ENCODE measurements around the gene IGLL5.

IGLL5 gene

GRCh38 chr22:22928666-22929380, 41.2 kb downstream of the IGLL5 start:
- Histone ChIP-seq H3K27me3 (ENCODE audit: low read depth, low read length) (no peaks in the 10 kb centered on the region), H3K4me3 (ENCODE audit: low read depth in 1 of 2, low read length in 2 of 2) (no peak overlapping the region), H3K9me3 (ENCODE audit: control insufficient read depth in 1 of 2, low read length in 2 of 2) (no peaks in the 10 kb centered on the region), H3K4me1 (ENCODE audit: control insufficient read depth in 1 of 2, insufficient read depth in 2 of 2, low read length in 2 of 2) (no peaks in the 10 kb centered on the region), H3K36me3 (ENCODE audit: control insufficient read depth in 1 of 2, insufficient read depth in 2 of 2, low read length in 2 of 2) (no peaks in the 10 kb centered on the region), H3K27ac (ENCODE audit: low read length) (no peak overlapping the region)

- H3K4me3 ChIP-seq (ENCODE audit: low read depth in 1 of 2, low read length in 2 of 2): no peak overlapping the region
- H3K4me1 ChIP-seq (ENCODE audit: control insufficient read depth in 1 of 2, insufficient read depth in 2 of 2, low read length in 2 of 2): no peaks in the 10 kb centered on the region
- no peak overlapping the region for H3K27ac ChIP-seq (ENCODE audit: low read length)
- H3K27me3 ChIP-seq (ENCODE audit: low read depth, low read length): no peaks in the 10 kb centered on the region
- no peaks in the 10 kb centered on the region for H3K9me3 ChIP-seq (ENCODE audit: control insufficient read depth in 1 of 2, low read length in 2 of 2)
- H3K36me3 ChIP-seq (ENCODE audit: control insufficient read depth in 1 of 2, insufficient read depth in 2 of 2, low read length in 2 of 2): no peaks in the 10 kb centered on the region
These were observed 42.0 kb downstream of the IGLL5 start for GRCh38 chr22:22929381-22930221.

- Histone ChIP-seq H3K27me3 (ENCODE audit: low read depth, low read length) (no peaks in the 10 kb centered on the region), H3K9me3 (ENCODE audit: control insufficient read depth in 1 of 2, low read length in 2 of 2) (no peaks in the 10 kb centered on the region), H3K4me1 (ENCODE audit: control insufficient read depth in 1 of 2, insufficient read depth in 2 of 2, low read length in 2 of 2) (no peaks in the 10 kb centered on the region), H3K27ac (ENCODE audit: low read length) (no peak overlapping the region), H3K4me3 (ENCODE audit: low read depth in 1 of 2, low read length in 2 of 2) (no peak overlapping the region), H3K36me3 (ENCODE audit: control insufficient read depth in 1 of 2, insufficient read depth in 2 of 2, low read length in 2 of 2) (no peaks in the 10 kb centered on the region)
These were observed 42.5 kb downstream of the IGLL5 start for GRCh38 chr22:22930222-22930497.

- no peaks in the 10 kb centered on the region for H3K4me1 ChIP-seq (ENCODE audit: control insufficient read depth in 1 of 2, insufficient read depth in 2 of 2, low read length in 2 of 2)
- no peaks in the 10 kb centered on the region for H3K9me3 ChIP-seq (ENCODE audit: control insufficient read depth in 1 of 2, low read length in 2 of 2)
- no peak overlapping the region for H3K27ac ChIP-seq (ENCODE audit: low read length)
- H3K36me3 ChIP-seq (ENCODE audit: control insufficient read depth in 1 of 2, insufficient read depth in 2 of 2, low read length in 2 of 2): no peaks in the 10 kb centered on the region
- no peak overlapping the region for H3K4me3 ChIP-seq (ENCODE audit: low read depth in 1 of 2, low read length in 2 of 2)
- H3K27me3 ChIP-seq (ENCODE audit: low read depth, low read length): no peaks in the 10 kb centered on the region
These were observed 43.2 kb downstream of the IGLL5 start for GRCh38 chr22:22930571-22931556.

GRCh38 chr22:22931557-22932270, 44.1 kb downstream of the IGLL5 start:
- Histone ChIP-seq H3K36me3 (ENCODE audit: control insufficient read depth in 1 of 2, insufficient read depth in 2 of 2, low read length in 2 of 2) (no peaks in the 10 kb centered on the region), H3K27ac (ENCODE audit: low read length) (no peak overlapping the region), H3K27me3 (ENCODE audit: low read depth, low read length) (no peaks in the 10 kb centered on the region), H3K9me3 (ENCODE audit: control insufficient read depth in 1 of 2, low read length in 2 of 2) (no peaks in the 10 kb centered on the region), H3K4me1 (ENCODE audit: control insufficient read depth in 1 of 2, insufficient read depth in 2 of 2, low read length in 2 of 2) (no peaks in the 10 kb centered on the region), H3K4me3 (ENCODE audit: low read depth in 1 of 2, low read length in 2 of 2) (no peak overlapping the region)

- H3K4me1 ChIP-seq (ENCODE audit: control insufficient read depth in 1 of 2, insufficient read depth in 2 of 2, low read length in 2 of 2): no peaks in the 10 kb centered on the region
- no peaks in the 10 kb centered on the region for H3K36me3 ChIP-seq (ENCODE audit: control insufficient read depth in 1 of 2, insufficient read depth in 2 of 2, low read length in 2 of 2)
- no peak overlapping the region for H3K27ac ChIP-seq (ENCODE audit: low read length)
- H3K27me3 ChIP-seq (ENCODE audit: low read depth, low read length): no peaks in the 10 kb centered on the region
- no peaks in the 10 kb centered on the region for H3K9me3 ChIP-seq (ENCODE audit: control insufficient read depth in 1 of 2, low read length in 2 of 2)
- H3K4me3 ChIP-seq (ENCODE audit: low read depth in 1 of 2, low read length in 2 of 2): no peak overlapping the region
These were observed 44.9 kb downstream of the IGLL5 start for GRCh38 chr22:22932512-22932941.

GRCh38 chr22:22933100-22933806, 45.6 kb downstream of the IGLL5 start:
- H3K4me1 ChIP-seq (ENCODE audit: control insufficient read depth in 1 of 2, insufficient read depth in 2 of 2, low read length in 2 of 2): no peaks in the 10 kb centered on the region
- no peak overlapping the region for H3K4me3 ChIP-seq (ENCODE audit: low read depth in 1 of 2, low read length in 2 of 2)
- H3K27ac ChIP-seq (ENCODE audit: low read length): no peak overlapping the region

GRCh38 chr22:22933807-22934542, 46.4 kb downstream of the IGLL5 start:
- no peaks in the 10 kb centered on the region for H3K9me3 ChIP-seq (ENCODE audit: control insufficient read depth in 1 of 2, low read length in 2 of 2)
- no peaks in the 10 kb centered on the region for H3K27me3 ChIP-seq (ENCODE audit: low read depth, low read length)
- H3K27ac ChIP-seq (ENCODE audit: low read length): no peak overlapping the region
- H3K36me3 ChIP-seq (ENCODE audit: control insufficient read depth in 1 of 2, insufficient read depth in 2 of 2, low read length in 2 of 2): no peaks in the 10 kb centered on the region
- no peak overlapping the region for H3K4me3 ChIP-seq (ENCODE audit: low read depth in 1 of 2, low read length in 2 of 2)
- H3K4me1 ChIP-seq (ENCODE audit: control insufficient read depth in 1 of 2, insufficient read depth in 2 of 2, low read length in 2 of 2): no peaks in the 10 kb centered on the region

More at GRCh38 chr22:22933100-22933806, 45.6 kb downstream of the IGLL5 start:
- H3K36me3 ChIP-seq (ENCODE audit: control insufficient read depth in 1 of 2, insufficient read depth in 2 of 2, low read length in 2 of 2): no peaks in the 10 kb centered on the region
- H3K27me3 ChIP-seq (ENCODE audit: low read depth, low read length): no peaks in the 10 kb centered on the region
- H3K9me3 ChIP-seq (ENCODE audit: control insufficient read depth in 1 of 2, low read length in 2 of 2): no peaks in the 10 kb centered on the region

GRCh38 chr22:22934543-22935055, 47.0 kb downstream of the IGLL5 start:
- Histone ChIP-seq H3K4me3 (ENCODE audit: low read depth in 1 of 2, low read length in 2 of 2) (no peak overlapping the region), H3K27me3 (ENCODE audit: low read depth, low read length) (no peaks in the 10 kb centered on the region), H3K4me1 (ENCODE audit: control insufficient read depth in 1 of 2, insufficient read depth in 2 of 2, low read length in 2 of 2) (no peaks in the 10 kb centered on the region), H3K36me3 (ENCODE audit: control insufficient read depth in 1 of 2, insufficient read depth in 2 of 2, low read length in 2 of 2) (no peaks in the 10 kb centered on the region), H3K27ac (ENCODE audit: low read length) (no peak overlapping the region), H3K9me3 (ENCODE audit: control insufficient read depth in 1 of 2, low read length in 2 of 2) (no peaks in the 10 kb centered on the region)
